OCI-LY1 (cell line): ENCODE results near the gene RGS7BP.

Source experiments
- H2AFZ ChIP-seq: fragments of 200-600 bp; sonication (generic), shearing (Covaris generic); 2 replicates; pipeline ENCODE4 v1.6.0; 2014; ENCODE audit warnings: antibody characterized with exemption, mild to moderate bottlenecking, low read length
- H3F3A ChIP-seq: fragments of 200-600 bp; sonication (generic), shearing (Covaris generic); 2 replicates; pipeline ENCODE4 v1.6.0; 2014; ENCODE audit warnings: mild to moderate bottlenecking, antibody characterized with exemption, low read length, moderate library complexity; ENCODE audit not compliant: insufficient read depth
- H3K27ac ChIP-seq: fragments of 200-600 bp; sonication (generic); 2 replicates; pipeline ENCODE4 v1.5.1; 2014; ENCODE audit warnings: low read length, mixed run types, mild to moderate bottlenecking, low read depth; ENCODE audit not compliant: poor library complexity, severe bottlenecking
- H3K27me3 ChIP-seq: fragments of 200-600 bp; sonication (generic); 2 replicates; pipeline ENCODE4 v1.6.0; 2014; ENCODE audit warnings: antibody characterized with exemption, mild to moderate bottlenecking, low read length, moderate library complexity; ENCODE audit not compliant: insufficient read depth
- H3K36me3 ChIP-seq: fragments of 200-600 bp; sonication (generic); 2 replicates; pipeline ENCODE4 v1.6.1; 2014; ENCODE audit warnings: mild to moderate bottlenecking, antibody characterized with exemption, low read length, moderate library complexity, mixed read lengths; ENCODE audit not compliant: insufficient read depth
- H3K4me1 ChIP-seq: fragments of 200-600 bp; sonication (generic); 2 replicates; pipeline ENCODE4 v1.5.1; 2014; ENCODE audit warnings: mild to moderate bottlenecking, low read length, moderate library complexity; ENCODE audit not compliant: insufficient read depth, severe bottlenecking
- H3K4me2 ChIP-seq: fragments of 200-600 bp; sonication (generic), shearing (Covaris generic); 2 replicates; pipeline ENCODE4 v1.6.1; 2014; ENCODE audit warnings: low read length
- H3K4me3 ChIP-seq: fragments of 200-600 bp; sonication (generic); 2 replicates; pipeline ENCODE4 v1.5.1; 2014; ENCODE audit warnings: low read length, low read depth, mild to moderate bottlenecking, mixed read lengths; ENCODE audit not compliant: poor library complexity, severe bottlenecking
- H3K79me2 ChIP-seq: fragments of 200-600 bp; shearing (Covaris generic); 2 replicates; pipeline ENCODE4 v1.6.1; 2016; ENCODE audit warnings: mixed run types, low read length, mixed read lengths; ENCODE audit not compliant: insufficient read depth
- H3K9ac ChIP-seq: fragments of 200-600 bp; sonication (generic), shearing (Covaris generic); 2 replicates; pipeline ENCODE4 v1.6.1; 2014; ENCODE audit warnings: mild to moderate bottlenecking, low read length, mixed read lengths
- H3K9me2 ChIP-seq: fragments of 200-600 bp; sonication (generic), shearing (Covaris generic); 2 replicates; pipeline ENCODE4 v1.6.1; 2014; ENCODE audit warnings: low read depth, mild to moderate bottlenecking, low read length, mixed read lengths
- H3K9me3 ChIP-seq: fragments of 200-600 bp; shearing (Covaris generic); 2 replicates; pipeline ENCODE4 v1.6.1; 2014; ENCODE audit warnings: low read length, mixed read lengths
- H4K20me1 ChIP-seq: fragments of 200-600 bp; sonication (generic), shearing (Covaris generic); 2 replicates; pipeline ENCODE4 v1.6.0; 2016; ENCODE audit warnings: mild to moderate bottlenecking, low read length; ENCODE audit not compliant: insufficient read depth
- EZH2 ChIP-seq: fragments of 200-600 bp; sonication (generic), shearing (Covaris generic); IDR thresholded peaks from 2 replicates; pipeline ENCODE4 v1.8.0; 2017; ENCODE audit warnings: borderline replicate concordance, mixed run types, mild to moderate bottlenecking, antibody characterized with exemption, low read length, moderate library complexity, mixed read lengths
- TF ChIP-seq, protein P1 (sequence below): fragments of 200-600 bp; sonication (generic), shearing (Covaris generic); IDR thresholded peaks from 2 replicates; pipeline ENCODE4 v1.5.1; 2017; ENCODE audit warnings: mild to moderate bottlenecking, antibody characterized with exemption, low read length, moderate library complexity, mixed read lengths

The RGS7BP gene

GRCh38 chr5:64632251-64632650 lies 126.4 kb downstream of the RGS7BP start:
- no peaks in the 10 kb centered on the region for H3K36me3 ChIP-seq
- no peaks in the 10 kb centered on the region for H3F3A ChIP-seq
- H3K4me2 ChIP-seq: no peak overlapping the region
- H4K20me1 ChIP-seq: no peaks in the 10 kb centered on the region
- TF ChIP-seq, protein P1, sequence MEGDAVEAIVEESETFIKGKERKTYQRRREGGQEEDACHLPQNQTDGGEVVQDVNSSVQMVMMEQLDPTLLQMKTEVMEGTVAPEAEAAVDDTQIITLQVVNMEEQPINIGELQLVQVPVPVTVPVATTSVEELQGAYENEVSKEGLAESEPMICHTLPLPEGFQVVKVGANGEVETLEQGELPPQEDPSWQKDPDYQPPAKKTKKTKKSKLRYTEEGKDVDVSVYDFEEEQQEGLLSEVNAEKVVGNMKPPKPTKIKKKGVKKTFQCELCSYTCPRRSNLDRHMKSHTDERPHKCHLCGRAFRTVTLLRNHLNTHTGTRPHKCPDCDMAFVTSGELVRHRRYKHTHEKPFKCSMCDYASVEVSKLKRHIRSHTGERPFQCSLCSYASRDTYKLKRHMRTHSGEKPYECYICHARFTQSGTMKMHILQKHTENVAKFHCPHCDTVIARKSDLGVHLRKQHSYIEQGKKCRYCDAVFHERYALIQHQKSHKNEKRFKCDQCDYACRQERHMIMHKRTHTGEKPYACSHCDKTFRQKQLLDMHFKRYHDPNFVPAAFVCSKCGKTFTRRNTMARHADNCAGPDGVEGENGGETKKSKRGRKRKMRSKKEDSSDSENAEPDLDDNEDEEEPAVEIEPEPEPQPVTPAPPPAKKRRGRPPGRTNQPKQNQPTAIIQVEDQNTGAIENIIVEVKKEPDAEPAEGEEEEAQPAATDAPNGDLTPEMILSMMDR: no peak
- no peak for TF ChIP-seq EZH2
- H3K4me1 ChIP-seq: no peaks in the 10 kb centered on the region
- H3K4me3 ChIP-seq: no peak overlapping the region
- no peaks in the 10 kb centered on the region for H3K9me2 ChIP-seq
- no peaks in the 10 kb centered on the region for H3K27me3 ChIP-seq
- H3K27ac ChIP-seq: no peak overlapping the region
- H3K9ac ChIP-seq: no peak overlapping the region
- no peaks in the 10 kb centered on the region for H3K9me3 ChIP-seq
- H2AFZ ChIP-seq: no peak overlapping the region
- H3K79me2 ChIP-seq: no peaks in the 10 kb centered on the region

DNA sequence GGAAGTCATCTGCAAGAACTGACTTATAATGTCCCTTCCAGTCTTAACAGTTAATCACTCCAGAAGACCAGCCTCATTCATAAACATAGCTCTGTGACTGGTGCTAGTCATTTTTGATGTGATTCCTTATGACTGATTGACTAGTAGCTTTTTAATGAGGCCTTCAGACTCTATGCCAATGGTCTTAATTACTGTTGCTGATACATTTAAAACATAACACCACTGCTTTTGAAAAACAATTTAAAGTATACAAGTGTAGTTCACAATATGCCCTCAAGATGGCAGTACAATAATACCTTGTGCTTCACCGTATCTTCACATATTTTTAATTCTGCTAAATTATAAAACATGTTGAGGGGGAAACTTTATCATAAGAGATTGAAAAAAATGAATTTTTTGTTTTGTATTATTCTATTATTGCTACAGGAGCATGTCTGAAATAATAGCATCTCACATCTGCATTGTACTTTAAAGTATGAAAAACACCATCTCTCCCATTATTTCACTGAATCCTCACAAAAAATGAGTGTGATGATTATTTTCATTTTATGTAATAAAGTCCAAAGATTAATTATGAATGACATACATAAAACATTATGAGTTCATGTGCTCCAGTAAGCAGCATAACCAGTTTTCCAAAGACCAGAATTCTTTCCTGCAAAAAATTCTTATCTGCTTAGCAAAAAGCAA lies 129.3 kb downstream of the RGS7BP start:
- Histone ChIP-seq H3K9me2 (no peaks in the 10 kb centered on the region), H3K9me3 (no peaks in the 10 kb centered on the region), H3K4me2 (no peak overlapping the region), H2AFZ (no peak overlapping the region), H3K4me3 (no peak overlapping the region), H3K27me3 (no peaks in the 10 kb centered on the region), H3K36me3 (no peaks in the 10 kb centered on the region), H3K27ac (no peak overlapping the region), H3F3A (no peaks in the 10 kb centered on the region), H4K20me1 (no peaks in the 10 kb centered on the region), H3K79me2 (no peaks in the 10 kb centered on the region), H3K9ac (no peak overlapping the region), H3K4me1 (no peaks in the 10 kb centered on the region)
- TF ChIP-seq, protein P1: peak; percentile 89
- TF ChIP-seq EZH2: no peak

- TF ChIP-seq, protein P1: no peak
- TF ChIP-seq EZH2: no peak
- Histone ChIP-seq H3K27ac (no peak overlapping the region), H3K9me2 (no peaks in the 10 kb centered on the region), H2AFZ (no peak overlapping the region), H3K9ac (no peak overlapping the region), H4K20me1 (no peaks in the 10 kb centered on the region), H3K4me1 (no peaks in the 10 kb centered on the region), H3K27me3 (no peaks in the 10 kb centered on the region), H3K4me2 (no peak overlapping the region), H3K36me3 (no peaks in the 10 kb centered on the region), H3K9me3 (no peaks in the 10 kb centered on the region), H3K79me2 (no peaks in the 10 kb centered on the region), H3K4me3 (no peak overlapping the region), H3F3A (no peaks in the 10 kb centered on the region)
These were observed 131.3 kb downstream of the RGS7BP start for GRCh38 chr5:64637144-64637543.
